Fibroblast of peridontal ligament (primary cell): ENCODE results near the gene ATP6V1C2.
"Not testable (repeated sequence)": the region's sequence is repeated elsewhere in the genome, so short reads cannot be mapped to it uniquely, and the experiment has no call there.

Source experiments
- DNase-seq: peaks from one replicate; pipeline ENCODE4 v3.0.0-alpha.2; 2010; ENCODE audit errors: extremely low read depth

The ATP6V1C2 gene

DNA sequence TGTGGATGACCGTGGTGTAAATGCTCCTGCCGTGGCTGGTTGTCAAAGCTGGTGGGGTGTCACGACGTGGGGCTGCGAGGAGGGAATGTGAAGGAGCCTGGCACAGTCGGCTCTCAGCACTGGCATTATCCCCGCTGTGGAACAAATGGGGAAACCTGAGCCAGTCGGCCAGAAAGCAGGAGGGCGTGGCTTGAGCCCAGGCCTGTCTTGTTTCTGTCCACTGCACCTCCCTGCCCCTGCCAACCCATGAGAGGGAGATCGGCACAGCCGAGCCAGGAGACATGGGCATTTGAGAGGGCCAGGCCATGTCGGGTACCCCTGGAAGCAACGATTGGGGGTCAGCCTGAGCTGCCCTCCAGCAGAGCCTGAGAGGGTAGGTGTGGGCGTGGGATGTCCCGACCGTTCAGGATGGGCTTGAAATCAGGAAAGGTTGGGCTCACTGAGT is 46.7 kb downstream of the ATP6V1C2 start:
- DNase-seq = no peak

DNA sequence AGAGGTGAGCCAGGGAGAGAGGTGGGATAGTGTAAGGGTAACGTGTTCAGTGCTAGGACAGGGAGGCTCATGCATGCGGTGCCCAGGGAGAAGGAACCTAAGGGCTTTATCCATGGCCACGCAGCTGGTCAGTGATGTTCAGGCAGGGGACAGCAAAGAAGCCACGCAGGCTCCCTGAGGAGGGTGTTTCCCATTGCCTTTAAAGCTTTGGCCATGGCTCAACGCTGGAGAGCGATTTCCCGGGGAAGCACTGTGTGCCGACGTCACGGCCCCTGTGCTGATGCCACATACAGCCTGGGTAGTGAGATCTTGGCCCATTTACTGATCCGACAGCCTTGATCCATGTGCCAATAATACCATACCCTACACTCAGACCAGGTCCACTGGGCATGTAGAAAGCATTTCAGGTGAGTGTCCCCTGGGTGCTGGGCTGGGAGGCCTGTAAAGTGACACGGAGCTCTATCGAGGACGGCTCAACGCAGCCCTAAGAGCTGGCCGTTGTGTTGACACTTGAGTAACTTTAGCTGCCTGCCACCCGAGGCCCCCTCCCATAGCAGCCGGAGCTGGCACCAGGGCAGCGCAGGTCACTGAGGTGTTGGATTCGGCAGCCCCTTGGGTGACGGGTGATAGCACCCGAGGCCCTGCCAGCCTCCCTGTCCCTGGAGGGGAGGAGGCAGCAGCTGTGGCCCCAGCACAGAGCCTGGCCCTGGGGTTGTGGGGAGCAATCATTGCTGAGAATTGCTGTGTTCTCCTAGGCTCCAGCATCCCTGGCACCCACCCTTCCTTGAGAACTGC is 49.7 kb downstream of the ATP6V1C2 start:
- DNase-seq = no peak

DNA sequence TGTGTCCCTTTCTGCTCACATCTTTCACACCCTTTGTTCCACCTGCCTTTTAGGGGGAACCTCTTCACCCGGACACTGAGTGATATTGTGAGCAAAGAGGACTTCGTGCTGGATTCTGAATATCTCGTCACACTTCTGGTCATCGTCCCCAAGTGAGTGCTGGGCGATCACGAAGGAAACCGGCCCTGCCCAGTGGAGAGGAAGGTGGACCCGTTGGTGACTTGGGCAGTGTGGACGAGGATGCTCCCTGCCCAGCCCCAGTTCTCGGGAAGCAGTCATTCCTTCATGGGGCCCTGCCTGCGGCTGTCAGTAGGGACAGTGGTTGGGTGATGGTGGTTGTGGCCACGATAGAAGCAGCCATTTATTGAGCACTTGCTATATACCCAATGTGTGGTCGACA is 50.4 kb downstream of the ATP6V1C2 start:
- no peak for DNase-seq

DNA sequence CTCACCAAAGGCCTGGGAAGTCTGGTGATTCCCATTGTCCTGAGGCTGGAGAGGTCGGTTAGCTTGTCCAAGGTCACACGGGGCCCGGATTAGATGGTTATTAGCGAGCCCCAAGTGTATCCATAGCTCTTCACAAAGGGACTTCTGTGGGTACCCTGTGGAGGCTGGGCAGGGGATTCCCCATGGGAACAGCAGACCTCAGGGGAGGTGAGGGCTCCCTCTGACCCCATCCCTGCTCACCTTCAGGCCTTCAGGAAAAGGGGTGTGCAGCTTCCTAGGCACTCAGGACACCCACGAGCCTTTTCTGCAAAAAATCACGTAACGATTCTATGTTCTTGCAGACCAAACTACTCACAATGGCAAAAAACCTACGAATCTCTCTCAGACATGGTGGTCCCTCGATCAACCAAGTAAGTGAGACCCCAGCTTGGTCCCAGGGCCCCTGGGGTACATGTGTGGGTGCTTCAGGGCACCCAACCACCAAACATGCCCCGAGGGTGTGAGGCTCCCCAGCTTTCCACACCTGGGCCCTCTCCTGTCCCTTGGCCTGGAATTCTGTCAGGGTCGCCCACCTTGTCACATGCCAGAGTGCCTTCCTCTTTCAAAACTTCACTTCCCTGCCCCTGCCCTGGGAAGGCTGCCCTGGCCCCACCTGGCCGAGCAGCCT is 50.9 kb downstream of the ATP6V1C2 start:
- no peak for DNase-seq

DNA sequence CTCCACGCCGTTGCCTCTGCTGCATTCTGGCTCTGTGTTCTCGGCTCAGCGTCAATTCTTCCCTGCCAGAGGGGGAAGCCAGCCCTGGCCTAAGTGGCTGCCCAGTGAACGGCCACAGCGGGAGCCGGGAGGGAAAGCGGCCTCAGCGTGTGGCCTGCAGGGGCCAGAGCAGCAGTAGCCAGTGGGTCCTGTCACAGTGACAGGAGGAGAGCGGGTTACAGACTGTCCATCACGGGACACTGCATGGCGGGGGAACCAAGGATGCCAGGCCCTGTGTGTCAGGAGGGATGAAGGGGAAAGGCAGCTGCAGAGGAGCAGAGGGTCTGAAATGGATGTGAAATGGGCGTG is 51.4 kb downstream of the ATP6V1C2 start:
- no peak for DNase-seq

DNA sequence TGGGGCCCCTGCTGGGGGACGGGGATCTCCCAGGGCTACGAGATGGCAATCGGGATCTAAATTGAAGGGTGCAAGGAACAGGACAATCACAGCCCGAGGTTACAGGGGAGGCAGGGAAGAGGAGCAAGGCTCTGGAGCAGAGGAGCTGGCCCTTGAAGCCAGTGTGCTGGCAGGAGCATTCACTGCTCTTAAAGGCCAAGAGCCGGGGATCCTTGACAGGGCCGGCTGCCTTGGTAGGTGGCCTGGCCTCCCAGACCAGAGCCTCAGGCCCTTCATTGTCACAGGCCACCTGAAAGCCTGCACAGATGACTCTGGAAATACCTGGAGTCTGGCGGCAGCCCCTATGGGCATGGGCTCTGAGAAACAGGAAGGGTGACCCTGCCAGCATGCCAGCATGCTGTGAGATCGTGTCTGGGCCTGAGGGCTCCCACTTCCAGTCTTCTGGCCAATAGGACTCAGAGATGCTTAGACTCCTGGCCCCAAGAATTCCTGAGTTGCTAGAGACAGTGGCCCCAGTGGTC is 52.5 kb downstream of the ATP6V1C2 start:
- no peak for DNase-seq

DNA sequence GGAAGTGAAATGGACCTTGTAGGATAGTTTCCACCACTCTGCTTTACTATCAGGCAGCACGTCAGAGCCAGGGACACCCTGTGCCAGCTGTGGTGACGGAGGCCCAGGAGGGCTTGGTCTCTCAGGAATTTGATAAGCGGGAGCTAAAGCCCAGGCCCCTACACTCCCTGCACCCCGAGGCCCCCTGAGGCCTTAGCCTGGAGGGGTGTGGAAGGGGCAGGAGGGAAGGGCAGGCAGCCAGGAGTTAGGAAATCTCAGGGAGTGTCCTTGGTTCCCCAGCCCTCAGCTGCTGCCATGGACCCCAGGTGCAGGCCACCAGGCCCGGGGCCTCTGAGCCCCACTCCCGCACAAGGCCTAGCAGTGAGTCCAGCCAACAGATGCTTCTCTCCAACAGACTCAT is 53.0 kb downstream of the ATP6V1C2 start:
- no peak for DNase-seq

DNA sequence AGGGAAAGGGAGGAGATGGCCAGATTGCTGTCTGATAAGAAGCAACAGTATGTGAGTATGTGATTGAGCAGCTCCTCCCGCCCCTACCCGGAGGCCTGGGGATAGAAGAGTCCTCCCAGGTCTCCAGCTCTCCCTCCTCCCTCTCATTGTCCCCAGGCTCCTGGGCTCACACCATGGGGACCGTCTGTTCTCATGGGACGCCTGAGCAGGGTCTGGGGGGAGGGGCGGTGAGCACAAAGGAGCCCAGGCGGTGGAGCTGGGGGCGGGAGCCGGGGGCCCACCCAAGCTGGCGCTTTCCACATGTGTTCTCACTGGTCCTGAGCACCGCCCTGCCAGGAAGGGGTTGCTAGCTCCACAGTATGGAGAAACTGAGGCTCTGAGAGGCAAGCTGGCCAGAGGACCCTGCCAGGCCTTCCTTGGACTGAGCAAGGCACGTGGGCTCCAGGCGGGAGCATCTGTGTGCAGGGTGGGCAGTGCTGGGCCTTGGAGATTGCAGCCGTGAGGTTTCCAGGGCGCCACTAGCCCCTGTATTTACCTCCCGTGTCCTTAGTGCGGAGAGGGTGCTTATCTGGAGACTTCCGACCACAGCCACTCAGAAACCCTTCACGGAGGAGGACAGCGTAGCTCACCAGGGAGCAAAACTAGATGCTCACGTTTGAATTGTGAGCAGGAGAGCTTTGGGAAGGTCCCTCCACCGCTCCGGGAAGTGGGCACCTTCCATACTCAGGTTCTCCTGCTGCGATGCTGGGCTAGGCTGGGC is 53.8 kb downstream of the ATP6V1C2 start:
- DNase-seq = no peak

DNA sequence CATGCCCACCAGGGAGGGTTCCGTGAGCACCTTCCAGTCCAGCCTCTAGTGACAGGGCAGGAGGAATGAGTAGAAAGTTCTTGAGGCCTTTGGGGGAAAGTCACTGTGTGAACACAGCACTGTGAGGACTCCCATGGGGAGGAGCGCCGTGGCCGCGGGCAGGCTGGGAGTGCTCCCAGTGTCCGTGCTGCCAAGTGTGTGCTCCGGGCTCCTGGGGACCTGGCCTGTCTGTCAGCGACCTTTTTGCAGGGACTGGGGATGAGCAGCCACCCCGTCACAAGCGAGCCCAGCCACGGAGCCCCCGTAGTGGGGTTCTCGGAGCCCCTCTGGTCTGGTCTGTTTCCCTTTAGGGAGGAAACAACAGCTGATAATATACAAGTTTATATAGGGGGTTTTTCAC is 54.4 kb downstream of the ATP6V1C2 start:
- DNase-seq = no peak

DNA sequence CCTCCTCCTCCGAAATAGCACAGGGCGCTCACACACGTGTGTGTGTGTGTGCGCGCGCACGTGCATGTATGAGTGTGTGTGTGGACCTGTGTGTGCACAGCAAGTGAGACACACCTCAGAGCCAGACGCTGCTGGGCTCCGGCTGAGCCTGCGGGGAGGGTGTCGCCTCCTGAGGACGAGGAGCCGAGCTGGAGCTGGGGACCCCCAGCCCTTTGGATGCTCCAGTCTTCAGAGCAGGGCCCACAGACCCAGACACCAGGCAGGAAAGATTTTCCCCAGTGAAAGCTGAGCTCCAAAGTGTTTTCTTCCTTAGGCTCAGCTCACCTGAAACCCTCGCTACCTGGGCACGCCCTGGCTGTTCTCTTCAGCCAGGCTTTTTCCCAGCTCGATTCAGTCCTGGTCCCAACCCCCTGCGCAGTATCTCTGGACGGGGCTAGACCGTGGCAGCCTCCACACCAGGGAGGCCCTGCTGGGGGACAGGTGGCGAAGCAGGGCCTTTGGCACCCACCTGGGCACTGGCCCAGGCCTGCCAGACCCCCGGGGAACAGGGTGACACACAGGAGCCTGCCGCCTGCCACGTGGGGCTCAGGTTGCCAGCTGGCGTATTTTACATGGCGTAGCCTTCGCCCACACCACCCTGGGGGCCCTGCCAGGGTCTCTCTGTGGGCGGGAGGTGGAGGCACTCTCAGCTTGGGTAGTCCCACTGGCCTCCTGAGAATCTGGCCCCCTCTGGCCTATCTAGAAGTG is 55.0 kb downstream of the ATP6V1C2 start:
- DNase-seq = no peak

DNA sequence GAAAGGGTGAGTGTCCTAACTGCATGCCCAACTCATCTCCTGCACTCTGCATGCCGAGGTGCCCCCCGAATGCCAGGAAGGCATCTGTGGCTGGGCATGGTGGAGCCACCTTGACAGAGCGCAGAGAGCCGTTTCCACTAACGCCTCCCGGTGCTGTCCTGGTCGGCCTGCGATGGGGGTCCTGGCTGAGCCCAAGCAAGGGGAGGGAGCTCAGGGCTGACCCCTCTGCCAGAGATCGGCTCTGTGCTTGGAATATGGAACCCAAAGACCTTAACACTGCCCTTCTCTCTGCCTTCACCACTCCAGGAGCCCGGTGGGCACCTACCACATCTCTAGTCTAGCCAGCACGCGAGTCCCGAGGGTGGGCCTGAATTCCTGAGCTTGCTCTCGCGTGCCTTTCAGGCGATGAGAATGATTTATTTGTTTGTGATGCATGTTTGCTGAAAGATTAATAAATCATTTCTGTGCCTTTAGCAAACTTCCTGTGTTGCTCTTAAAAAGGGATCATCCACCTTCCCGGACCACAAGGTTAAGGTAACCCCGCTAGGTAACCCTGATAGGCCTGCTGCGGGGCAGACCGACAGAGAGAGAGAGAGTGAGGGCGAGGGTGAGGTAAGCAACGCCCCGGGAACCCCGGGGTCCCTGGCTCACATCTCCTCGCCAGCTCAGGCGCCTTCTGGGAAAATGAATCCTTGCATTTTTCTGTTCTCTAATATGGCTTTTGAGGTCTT is 55.8 kb downstream of the ATP6V1C2 start:
- DNase-seq = no peak

DNA sequence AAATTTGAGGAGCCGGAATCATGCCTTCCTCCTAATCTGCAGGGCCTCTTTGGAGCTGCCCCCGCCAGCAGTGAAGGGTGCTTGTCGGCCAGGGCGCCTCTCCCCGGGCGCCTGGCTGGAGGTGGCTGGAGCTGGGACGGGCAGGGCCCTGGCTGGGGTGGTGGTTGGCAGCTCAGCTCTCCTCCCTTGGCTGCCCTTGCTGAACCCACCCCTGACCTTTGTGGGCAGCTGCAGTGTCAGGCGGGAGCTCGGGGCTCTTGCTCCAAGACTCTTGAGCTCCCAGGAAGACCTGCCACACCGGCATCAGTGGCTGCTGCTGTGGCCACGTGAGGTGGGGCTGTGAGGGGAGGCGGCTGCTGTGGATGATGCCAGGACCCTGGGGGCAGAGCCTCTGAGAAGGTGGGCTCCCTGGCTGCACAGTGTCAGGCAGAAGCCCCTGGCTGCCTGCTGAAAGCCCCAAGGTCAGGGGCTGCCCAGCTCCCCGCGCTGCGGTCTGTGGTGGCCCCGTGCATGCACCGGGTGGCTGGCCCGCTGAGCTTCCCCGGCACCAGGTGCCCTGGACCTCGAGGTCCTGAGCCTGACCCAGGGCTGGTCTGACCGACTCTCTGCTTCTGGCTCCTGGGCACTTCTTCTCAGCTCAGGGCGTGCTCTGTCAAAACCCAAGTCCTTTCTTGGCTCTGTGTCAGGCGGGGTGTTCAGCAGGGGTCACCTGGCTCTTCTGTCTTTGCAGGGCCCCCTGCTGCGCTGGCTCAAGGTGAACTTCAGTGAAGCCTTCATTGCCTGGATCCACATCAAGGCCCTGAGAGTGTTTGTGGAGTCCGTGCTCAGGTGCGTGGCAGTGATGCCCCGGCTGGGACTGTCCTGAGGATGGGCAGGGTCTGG is 56.7 kb downstream of the ATP6V1C2 start:
- DNase-seq = no peak

DNA sequence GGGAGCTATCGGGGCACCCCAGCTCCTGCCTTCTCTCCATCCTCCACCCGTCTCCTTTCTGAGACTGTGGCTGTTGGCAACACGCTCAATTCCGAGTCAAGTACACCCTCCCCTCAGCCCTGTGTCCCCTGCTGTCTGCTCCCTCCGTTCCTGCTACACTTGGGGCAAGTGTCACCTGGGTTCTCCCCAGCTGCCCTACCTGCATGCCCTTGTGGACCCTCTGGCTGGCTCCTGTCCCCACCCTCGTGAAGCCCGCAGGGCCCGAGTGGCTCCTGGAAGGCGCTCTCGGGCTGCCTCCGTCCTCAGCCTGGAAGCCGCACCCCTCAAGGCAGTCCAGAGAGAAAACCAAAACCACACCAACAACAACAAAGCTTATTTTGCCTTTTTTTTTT is 57.3 kb downstream of the ATP6V1C2 start:
- DNase-seq = no peak

DNA sequence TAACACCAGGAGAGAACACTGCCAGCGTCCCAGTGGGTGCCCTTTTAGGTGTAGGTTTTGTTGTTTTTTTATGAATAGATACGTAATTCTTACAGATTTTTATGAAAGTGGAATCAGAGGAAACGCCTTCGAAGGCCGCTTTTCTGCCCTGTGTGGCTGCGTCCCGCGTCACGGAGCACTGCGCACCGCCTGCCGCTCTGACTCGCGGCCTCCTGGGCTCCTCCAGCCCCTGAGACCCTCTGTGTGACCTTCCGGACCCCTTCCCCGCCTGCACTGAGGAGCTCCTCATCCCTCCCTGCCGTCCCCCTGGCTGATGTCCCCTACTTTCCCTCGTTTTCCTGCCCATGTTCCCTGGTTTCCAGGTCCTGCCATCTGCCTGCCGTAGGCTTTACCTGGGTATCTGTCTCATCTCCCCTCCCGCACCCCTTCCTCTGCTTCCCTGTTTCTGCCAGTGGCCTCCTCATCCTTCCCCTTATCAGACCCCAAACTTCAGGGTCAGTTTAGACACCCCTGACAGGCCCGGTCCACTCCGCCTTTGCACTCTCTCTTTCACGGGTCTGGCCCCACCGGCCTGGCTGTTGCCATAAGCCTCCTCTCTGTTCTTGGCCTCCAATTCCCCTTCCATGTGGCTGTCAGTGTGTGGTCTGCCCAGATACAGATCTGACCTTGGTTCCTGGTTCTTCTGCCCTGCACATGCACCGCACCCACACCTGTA is 58.5 kb downstream of the ATP6V1C2 start:
- DNase-seq = no peak

DNA sequence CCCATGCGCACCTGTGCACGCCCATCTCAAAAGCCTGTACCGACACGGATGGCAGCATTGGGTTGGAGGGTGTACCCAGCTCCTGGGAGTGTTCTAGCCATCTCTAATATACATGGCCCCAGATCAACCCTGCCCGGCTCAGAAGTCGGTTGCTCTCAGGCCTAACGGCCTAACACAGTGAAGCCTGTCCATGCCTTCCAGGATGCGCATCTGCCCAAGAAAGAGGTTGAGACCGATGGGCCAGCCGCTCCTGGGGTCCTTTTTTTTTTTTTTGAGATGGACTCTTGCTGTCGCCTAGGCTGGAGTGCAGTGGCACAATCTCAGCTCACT is 59.0 kb downstream of the ATP6V1C2 start:
- no peak for DNase-seq

DNA sequence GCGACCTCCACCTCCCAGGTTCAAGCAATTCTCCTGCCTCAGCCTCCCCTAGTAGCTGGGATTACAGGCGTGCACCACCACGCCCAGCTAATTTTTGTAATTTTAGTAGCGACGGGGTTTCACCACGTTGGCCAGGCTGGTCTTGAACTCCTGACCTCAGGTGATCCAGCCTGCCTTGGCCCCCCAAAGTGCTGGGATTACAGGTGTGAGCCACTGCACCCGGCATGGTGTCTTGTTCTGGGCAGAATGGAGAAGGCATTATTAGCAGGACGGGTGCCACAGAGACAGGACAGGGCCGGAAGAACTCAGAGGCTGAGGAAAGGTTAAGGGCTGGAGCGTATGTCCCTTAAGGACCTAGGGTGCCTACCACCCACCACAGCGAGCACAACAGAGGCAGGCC is 59.4 kb downstream of the ATP6V1C2 start:
- not testable (repeated sequence) for DNase-seq

DNA sequence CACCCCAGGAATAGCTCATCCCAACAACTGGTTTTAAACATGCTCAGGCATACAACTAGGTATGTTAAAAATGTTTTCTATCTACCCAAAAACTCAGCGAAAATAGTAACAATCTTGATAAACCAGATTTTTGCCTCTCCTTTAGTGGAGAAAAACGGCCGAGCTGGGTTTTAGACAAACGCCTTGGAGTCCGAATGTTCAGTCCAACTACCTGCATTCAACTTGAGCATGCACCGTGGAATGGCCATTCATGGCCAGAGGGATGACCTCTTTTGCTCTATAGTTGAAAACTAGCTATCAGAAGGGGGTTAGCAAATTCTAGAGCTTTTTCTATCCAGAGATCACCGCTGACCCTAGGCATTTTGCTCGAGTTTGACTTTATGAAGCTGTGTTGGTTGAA is 60.3 kb downstream of the ATP6V1C2 start:
- DNase-seq = no peak

DNA sequence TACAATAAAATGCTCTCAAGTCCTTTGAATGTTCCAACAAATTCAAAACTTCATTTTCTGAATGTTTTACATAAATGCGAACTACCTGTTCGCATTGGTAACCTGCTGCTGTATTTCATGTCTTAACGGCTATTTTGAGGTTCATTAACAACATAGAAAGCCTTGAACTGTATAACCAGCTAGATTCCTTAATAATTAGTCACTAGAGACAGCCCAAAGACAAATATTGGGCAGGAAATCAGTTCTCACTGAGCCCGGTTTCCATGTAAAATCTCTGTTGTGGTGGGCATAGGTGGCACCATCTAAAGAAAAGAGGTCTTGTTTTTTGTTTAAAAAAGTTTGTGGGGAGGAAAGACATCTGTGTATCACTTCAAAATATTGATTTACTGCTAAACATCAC is 62.0 kb downstream of the ATP6V1C2 start:
- DNase-seq = no peak

DNA sequence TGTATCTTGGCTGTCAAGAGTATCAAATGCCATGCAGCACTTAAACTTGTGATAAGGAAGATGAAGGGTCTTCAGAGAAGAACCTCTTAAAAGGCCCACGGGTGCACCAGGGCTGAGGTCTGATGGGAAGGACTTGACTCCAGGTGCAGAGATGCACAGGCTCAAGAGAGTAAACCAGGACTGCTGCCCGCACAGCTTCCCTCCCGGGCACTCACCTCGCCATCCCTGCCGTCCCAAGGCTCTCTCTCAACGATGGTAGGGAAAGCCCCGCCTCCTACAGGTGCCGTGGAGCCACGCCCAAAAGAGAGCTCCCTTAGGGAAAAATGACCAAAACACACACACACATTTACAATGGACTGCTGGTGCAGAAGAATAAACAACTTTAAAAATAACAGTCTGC is 63.3 kb downstream of the ATP6V1C2 start:
- DNase-seq = no peak

DNA sequence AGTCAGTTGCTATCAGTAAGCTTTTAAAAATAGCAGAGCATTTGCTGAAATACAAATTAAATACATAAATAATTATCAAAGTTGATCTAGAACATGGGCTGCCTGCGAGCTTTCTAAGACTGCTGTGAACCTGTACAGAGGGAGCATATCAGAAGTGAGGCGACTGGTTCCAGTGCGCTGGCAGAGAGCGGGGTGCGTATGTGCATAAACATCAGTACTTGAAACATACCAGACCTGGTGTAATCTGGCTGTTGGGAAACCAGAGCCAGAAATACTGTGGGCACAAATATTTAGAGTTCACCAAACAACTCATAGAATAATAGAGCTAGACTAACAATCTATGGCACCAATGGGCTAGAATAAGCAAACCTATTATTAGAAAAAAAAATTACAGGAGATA is 63.8 kb downstream of the ATP6V1C2 start:
- no peak for DNase-seq
